Muscle of leg (tissue), 11 donors: Measurements from ENCODE around the gene GPC3. TPM values are rescaled to one million over a fixed set of nuclear protein-coding genes. Genes with fewer than 3 reads are reported as not detected.
"Not testable (repeated sequence)": the region's sequence is repeated elsewhere in the genome, so short reads cannot be mapped to it uniquely, and the experiment has no call there.

ENCODE experiments used
- DNase-seq: peaks from one replicate; pipeline ENCODE4 v3.0.0; 2013
- H3K27ac ChIP-seq: one replicate; pipeline ENCODE4 v1.5.1; 2013; ENCODE audit warnings: mild to moderate bottlenecking, low read length, control low read depth
- H3K27me3 ChIP-seq: one replicate; pipeline ENCODE4 v1.6.1; 2013; ENCODE audit warnings: low read length; ENCODE audit not compliant: control insufficient read depth, insufficient read depth
- H3K36me3 ChIP-seq: one replicate; pipeline ENCODE4 v1.6.1; 2013; ENCODE audit warnings: low read length; ENCODE audit not compliant: control insufficient read depth, insufficient read depth
- H3K4me1 ChIP-seq: one replicate; pipeline ENCODE4 v1.6.1; 2013; ENCODE audit warnings: low read length; ENCODE audit not compliant: control insufficient read depth, insufficient read depth
- H3K4me3 ChIP-seq: one replicate; pipeline ENCODE4 v1.5.1; 2013; ENCODE audit warnings: low read length, control low read depth
- H3K9me3 ChIP-seq: replicated peaks from 2 replicates; pipeline ENCODE4 v1.6.1; 2013; ENCODE audit warnings: low read depth, low read length; ENCODE audit not compliant: control insufficient read depth
- WGBS: methylation state at CpG from one replicate; pipeline ENCODE4 v1.1.5; 2013; ENCODE audit warnings: missing lambda C conversion rate; ENCODE audit not compliant: insufficient coverage; 5-methylcytosine and 5-hydroxymethylcytosine counted together
- polyA plus RNA-seq, 8 donors: library from polyadenylated mRNA; unstranded; fragments of 120-200 nt; gene quantifications; one replicate each; pipeline versions ENCODE4 v1.2.1 to v1.2.3, GENCODE V29; 2013; ENCODE audit warnings: inconsistent platforms in 1 of 8, low replicate concordance in 1 of 8; ENCODE audit not compliant: insufficient read length in 8 of 8, insufficient read depth in 1 of 8
- total RNA-seq: library from RNA; stranded (reverse); fragments of 120-200 nt; gene quantifications from one replicate; pipeline ENCODE4 v1.2.4, GENCODE V29; 2013

The GPC3 gene
- total and polyA plus RNA-seq, 9 donors, result 271 to 581 (median 367) TPM

DNA sequence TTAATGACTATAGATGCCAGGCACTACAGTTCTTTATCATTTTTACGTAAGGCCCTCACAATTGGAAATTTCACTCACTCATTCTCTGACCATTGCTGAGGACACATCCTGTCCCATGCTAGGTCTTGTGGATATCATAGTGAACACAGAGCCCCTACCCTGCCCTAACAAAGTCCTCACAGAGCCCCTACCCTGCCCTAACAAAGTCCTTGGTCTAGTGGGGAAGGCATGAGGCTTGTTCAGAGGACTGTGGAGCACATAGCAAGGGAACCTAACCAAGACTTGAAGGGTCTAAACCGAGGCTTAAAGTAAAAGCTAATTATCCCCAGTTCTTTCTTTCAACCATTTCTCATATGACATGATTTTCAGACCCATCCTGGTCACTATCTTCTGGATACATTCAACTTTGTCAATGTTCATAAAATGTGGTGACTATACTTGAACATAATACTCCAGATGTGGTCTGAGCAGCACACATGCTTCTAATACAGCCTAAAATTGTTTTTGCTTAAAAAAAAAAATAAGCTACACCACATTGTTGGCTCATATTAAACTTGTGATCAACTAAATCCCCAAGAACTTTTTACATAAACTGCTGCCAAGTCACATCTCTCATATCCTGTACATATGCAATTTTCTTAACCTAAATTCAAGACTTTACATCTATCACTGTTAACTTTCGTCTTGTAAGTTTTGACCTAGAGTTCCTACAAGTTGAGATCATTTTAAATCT lies 77.0 kb downstream of the GPC3 start:
- Histone ChIP-seq H3K27ac (peak overlapping the region; percentile 79), H3K4me1 (peaks cover 5% of the 10 kb centered on the region), H3K9me3 (no peaks in the 10 kb centered on the region), H3K27me3 (peaks cover 2% of the 10 kb centered on the region), H3K36me3 (no peaks in the 10 kb centered on the region), H3K4me3 (no peak overlapping the region)
- 58% methylated on average over 2 of the region's 3 CpGs for WGBS
- peak; percentile 88 for DNase-seq

DNA sequence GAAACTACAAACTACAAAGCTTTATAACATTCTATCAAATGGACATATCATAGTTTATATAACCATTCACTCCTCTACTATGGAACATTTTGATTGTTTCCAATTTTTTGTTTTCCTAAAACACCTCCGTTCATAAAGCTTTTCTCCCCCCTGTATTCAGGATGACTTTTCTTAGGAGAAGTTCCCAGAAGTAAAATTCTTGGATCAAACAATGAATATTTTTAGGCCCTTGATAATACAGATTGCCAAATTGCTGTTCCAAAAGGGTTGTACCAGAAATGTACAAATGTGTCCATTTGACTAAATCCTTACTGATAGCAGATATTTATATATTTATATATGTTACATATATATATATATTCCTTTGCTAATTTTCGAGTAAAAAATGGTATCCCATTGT lies 77.8 kb downstream of the GPC3 start:
- Histone ChIP-seq H3K4me1 (peaks cover 5% of the 10 kb centered on the region), H3K36me3 (no peaks in the 10 kb centered on the region), H3K9me3 (no peaks in the 10 kb centered on the region), H3K27ac (peak overlapping the region; percentile 23), H3K27me3 (peaks cover 3% of the 10 kb centered on the region), H3K4me3 (no peak overlapping the region)
- DNase-seq, result peak; percentile 78
- WGBS, result no CpG with 5 or more reads among the region's 2 CpGs

GRCh38 chrX:133905305-133905704 lies 80.1 kb downstream of the GPC3 start:
- Histone ChIP-seq H3K9me3 (no peaks in the 10 kb centered on the region), H3K36me3 (no peaks in the 10 kb centered on the region), H3K27ac (no peak overlapping the region), H3K4me3 (no peak overlapping the region), H3K27me3 (peaks cover 3% of the 10 kb centered on the region), H3K4me1 (peaks cover 3% of the 10 kb centered on the region)
- DNase-seq, result no peak
- no CpG with 5 or more reads among the region's 3 CpGs for WGBS

DNA sequence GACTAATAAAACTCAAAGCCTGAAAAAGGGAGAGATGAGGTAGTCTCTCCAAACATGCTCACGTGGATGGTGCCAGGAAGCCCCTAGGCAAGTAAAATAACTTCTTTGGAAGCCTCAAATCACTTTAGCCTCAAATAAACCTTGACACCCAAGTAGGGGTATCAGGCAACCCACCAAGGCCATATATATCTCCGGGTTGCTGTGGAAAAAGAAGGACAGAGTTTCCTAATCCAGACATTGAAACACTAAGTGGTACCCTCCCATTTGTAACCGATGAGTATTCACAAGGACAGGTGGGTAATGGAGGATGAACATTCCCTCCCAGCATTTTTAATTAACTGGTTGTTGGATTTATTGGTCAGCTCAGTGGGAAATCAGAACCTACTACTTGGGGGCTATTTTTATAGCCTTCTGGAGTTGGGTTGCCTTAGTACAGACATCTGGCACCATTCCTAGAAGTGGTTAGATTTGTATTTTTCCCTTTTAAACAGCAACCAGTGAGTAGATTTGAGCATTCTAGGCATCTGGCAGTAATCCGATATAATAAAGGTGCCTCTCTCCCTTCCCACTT lies 87.7 kb downstream of the GPC3 start:
- Histone ChIP-seq H3K4me3 (no peak overlapping the region), H3K27me3 (no peaks in the 10 kb centered on the region), H3K9me3 (no peaks in the 10 kb centered on the region), H3K4me1 (no peaks in the 10 kb centered on the region), H3K36me3 (no peaks in the 10 kb centered on the region), H3K27ac (no peak overlapping the region)
- DNase-seq, result no peak
- WGBS, result no CpG with 5 or more reads among the region's 4 CpGs

DNA sequence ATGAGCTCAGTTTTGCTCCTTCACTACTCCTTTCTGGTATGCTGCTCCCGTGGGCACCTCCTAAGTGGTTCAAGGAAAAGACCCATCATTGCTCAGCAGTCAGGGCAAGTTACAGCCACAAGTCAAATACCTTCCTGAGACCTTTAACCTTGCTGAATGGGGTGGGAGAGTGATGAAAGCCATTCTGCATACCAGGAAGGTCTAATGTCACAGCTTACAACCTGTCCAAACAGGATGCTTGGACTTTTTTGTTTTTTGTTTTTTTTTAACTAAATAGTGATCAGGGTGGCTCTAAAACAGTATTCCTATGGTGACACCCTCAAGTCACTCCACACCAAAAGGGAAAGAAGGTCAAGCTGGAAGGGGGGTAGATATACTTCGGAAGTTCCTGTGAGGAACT lies 93.1 kb downstream of the GPC3 start:
- H3K27ac ChIP-seq, result no peak overlapping the region
- H3K9me3 ChIP-seq, result no peaks in the 10 kb centered on the region
- H3K4me1 ChIP-seq, result no peaks in the 10 kb centered on the region
- H3K36me3 ChIP-seq, result no peaks in the 10 kb centered on the region
- peaks cover 2% of the 10 kb centered on the region for H3K27me3 ChIP-seq
- no CpG with 5 or more reads among the region's 2 CpGs for WGBS
- no peak overlapping the region for H3K4me3 ChIP-seq
- DNase-seq, result no peak

DNA sequence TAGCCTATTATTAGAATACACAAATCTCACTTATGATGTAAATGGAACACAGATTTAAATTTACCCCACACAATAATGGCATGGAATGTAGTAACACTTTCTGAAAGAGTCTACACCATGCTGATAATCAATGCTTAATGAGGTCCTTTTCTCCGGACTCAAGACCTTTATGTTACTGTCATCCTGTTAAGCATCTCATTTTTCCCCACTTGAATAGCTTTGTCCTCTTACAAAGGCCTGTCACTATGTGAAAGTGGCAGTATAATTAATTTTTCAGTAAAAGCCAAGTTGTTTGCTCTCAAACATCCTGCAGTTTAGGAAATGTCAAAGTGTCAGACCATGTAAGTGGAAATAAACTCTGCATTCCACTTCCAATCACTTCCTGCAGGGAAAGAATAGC lies 96.4 kb downstream of the GPC3 start:
- no peak for DNase-seq
- Histone ChIP-seq H3K36me3 (no peaks in the 10 kb centered on the region), H3K27me3 (peaks cover 2% of the 10 kb centered on the region), H3K27ac (no peak overlapping the region), H3K4me3 (no peak overlapping the region), H3K9me3 (no peaks in the 10 kb centered on the region), H3K4me1 (no peaks in the 10 kb centered on the region)
- WGBS, result no CpG with 5 or more reads among the region's 1 CpG

GRCh38 chrX:133888084-133888483 lies 97.3 kb downstream of the GPC3 start:
- H3K27ac ChIP-seq, DNase-seq, H3K4me3 ChIP-seq, H3K36me3 ChIP-seq, H3K4me1 ChIP-seq, H3K9me3 ChIP-seq, H3K27me3 ChIP-seq: not testable (repeated sequence)
- WGBS, result no CpG with 5 or more reads among the region's 3 CpGs

GRCh38 chrX:133884430-133885394 lies 100.7 kb downstream of the GPC3 start:
- H3K27me3 ChIP-seq, result peaks cover 7% of the 10 kb centered on the region
- DNase-seq, result no peak
- H3K9me3 ChIP-seq, result no peaks in the 10 kb centered on the region
- peaks cover 5% of the 10 kb centered on the region for H3K4me1 ChIP-seq
- H3K27ac ChIP-seq, result no peak overlapping the region
- WGBS, result no CpG with 5 or more reads among the region's 4 CpGs
- no peaks in the 10 kb centered on the region for H3K36me3 ChIP-seq
- H3K4me3 ChIP-seq, result no peak overlapping the region

DNA sequence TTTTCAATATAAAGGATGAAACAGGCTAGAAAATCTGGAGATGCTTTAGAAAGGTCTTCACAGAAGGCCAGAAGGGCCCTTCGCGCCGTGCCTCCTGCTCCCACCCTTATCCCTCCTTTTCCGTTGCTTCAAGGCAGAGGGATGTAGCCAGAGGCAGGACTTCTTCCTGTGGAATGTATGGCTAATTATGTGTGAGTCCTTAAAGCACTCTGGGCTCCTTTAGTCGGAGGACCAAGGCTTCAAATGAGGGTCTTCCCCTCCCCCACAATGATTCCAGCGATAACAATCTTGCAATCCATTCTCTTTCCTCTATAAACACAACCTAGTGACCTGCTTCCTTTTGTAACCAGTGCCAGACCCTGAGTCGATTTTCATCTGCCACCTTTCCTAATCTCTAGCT lies 103.5 kb downstream of the GPC3 start:
- Histone ChIP-seq H3K27me3 (peaks cover 7% of the 10 kb centered on the region), H3K4me1 (peaks cover 5% of the 10 kb centered on the region), H3K36me3 (no peaks in the 10 kb centered on the region), H3K9me3 (no peaks in the 10 kb centered on the region), H3K4me3 (no peak overlapping the region), H3K27ac (no peak overlapping the region)
- WGBS, result 26% methylated on average over 2 of the region's 7 CpGs
- DNase-seq, result no peak

DNA sequence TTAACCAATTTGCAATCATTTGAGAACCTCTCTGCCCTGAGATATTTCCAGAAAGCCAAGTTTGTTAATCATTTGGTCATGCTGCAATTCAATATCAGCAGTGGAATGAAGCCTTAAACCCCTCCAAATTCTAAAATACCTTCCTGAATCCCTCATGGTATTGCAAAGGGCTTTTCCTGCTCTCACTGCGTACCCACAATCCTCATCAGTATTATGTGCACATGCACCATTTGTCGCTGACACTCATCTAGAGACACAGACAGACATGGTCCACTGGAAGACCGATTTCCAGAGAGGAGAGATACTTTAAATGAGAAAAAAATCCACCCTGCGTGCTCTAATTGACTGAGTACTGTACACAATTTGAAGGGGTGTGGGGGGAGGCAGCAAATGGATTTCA lies 104.4 kb downstream of the GPC3 start:
- WGBS, result no CpG with 5 or more reads among the region's 4 CpGs
- peak; percentile 75 for DNase-seq
- Histone ChIP-seq H3K4me1 (peaks cover 5% of the 10 kb centered on the region), H3K4me3 (no peak overlapping the region), H3K36me3 (no peaks in the 10 kb centered on the region), H3K27me3 (peaks cover 7% of the 10 kb centered on the region), H3K9me3 (no peaks in the 10 kb centered on the region), H3K27ac (no peak overlapping the region)
